Muscle layer of duodenum (tissue), 2 donors: ENCODE measurements around the gene DOCK10.

Source experiments
- H3K27ac ChIP-seq: one replicate; pipeline ENCODE4 v1.7.0; 2013; ENCODE audit warnings: mild to moderate bottlenecking, low read length
- H3K27me3 ChIP-seq: one replicate; pipeline ENCODE4 v1.7.0; 2013; ENCODE audit warnings: low read depth, mild to moderate bottlenecking, control low read depth, low read length
- H3K36me3 ChIP-seq, 2 donors: one replicate each; pipeline ENCODE4 v1.7.0; 2013; ENCODE audit warnings: low read length in 2 of 2, control low read depth in 1 of 2, mild to moderate bottlenecking in 1 of 2; ENCODE audit not compliant: insufficient read depth in 2 of 2, control insufficient read depth in 1 of 2
- H3K4me1 ChIP-seq, 2 donors: one replicate each; pipeline ENCODE4 v1.7.0; 2013; ENCODE audit warnings: low read length in 2 of 2, mild to moderate bottlenecking in 2 of 2, control low read depth in 1 of 2, moderate library complexity in 1 of 2; ENCODE audit not compliant: insufficient read depth in 2 of 2, control insufficient read depth in 1 of 2
- H3K4me3 ChIP-seq, 2 donors: one replicate each; pipeline ENCODE4 v1.7.0; 2013; ENCODE audit warnings: low read length in 2 of 2, low read depth in 1 of 2, mild to moderate bottlenecking in 1 of 2
- H3K9me3 ChIP-seq, 2 donors: one replicate each; pipeline ENCODE4 v1.7.0; 2013; ENCODE audit warnings: low read length in 2 of 2, control low read depth in 1 of 2, mild to moderate bottlenecking in 1 of 2; ENCODE audit not compliant: control insufficient read depth in 1 of 2
- donor health status: healthy.

The DOCK10 gene

GRCh38 chr2:224973112-224974016 is 68.9 kb downstream of the DOCK10 start:
- Histone ChIP-seq H3K4me3 (no peak overlapping the region), H3K27ac (no peak overlapping the region), H3K9me3 (no peaks in the 10 kb centered on the region), H3K27me3 (no peaks in the 10 kb centered on the region), H3K36me3 (no peaks in the 10 kb centered on the region), H3K4me1 (no peaks in the 10 kb centered on the region)

- Histone ChIP-seq H3K9me3 (no peaks in the 10 kb centered on the region), H3K36me3 (no peaks in the 10 kb centered on the region), H3K4me3 (no peak overlapping the region), H3K27ac (no peak overlapping the region), H3K27me3 (no peaks in the 10 kb centered on the region), H3K4me1 (no peaks in the 10 kb centered on the region)
Observed at GRCh38 chr2:224971214-224971613, 71.1 kb downstream of the DOCK10 start.

- H3K27me3 ChIP-seq, result no peaks in the 10 kb centered on the region
- H3K4me1 ChIP-seq, result no peaks in the 10 kb centered on the region
- no peak overlapping the region for H3K27ac ChIP-seq
Observed at GRCh38 chr2:224970311-224970710, 72.0 kb downstream of the DOCK10 start.

GRCh38 chr2:224969633-224970260 is 72.5 kb downstream of the DOCK10 start:
- Histone ChIP-seq H3K36me3 (no peaks in the 10 kb centered on the region), H3K27ac (no peak overlapping the region), H3K4me1 (no peaks in the 10 kb centered on the region), H3K4me3 (no peak overlapping the region), H3K27me3 (no peaks in the 10 kb centered on the region), H3K9me3 (no peaks in the 10 kb centered on the region)

More at GRCh38 chr2:224970311-224970710, 72.0 kb downstream of the DOCK10 start:
- H3K36me3 ChIP-seq, result no peaks in the 10 kb centered on the region
- H3K9me3 ChIP-seq, result no peaks in the 10 kb centered on the region
- no peak overlapping the region for H3K4me3 ChIP-seq

GRCh38 chr2:224969095-224969494 is 73.2 kb downstream of the DOCK10 start:
- Histone ChIP-seq H3K27me3 (no peaks in the 10 kb centered on the region), H3K4me1 (no peaks in the 10 kb centered on the region), H3K4me3 (no peak overlapping the region), H3K27ac (no peak overlapping the region), H3K36me3 (no peaks in the 10 kb centered on the region), H3K9me3 (no peaks in the 10 kb centered on the region)

GRCh38 chr2:224968051-224968450 is 74.2 kb downstream of the DOCK10 start:
- H3K4me1 ChIP-seq, result no peaks in the 10 kb centered on the region
- no peaks in the 10 kb centered on the region for H3K27me3 ChIP-seq
- H3K27ac ChIP-seq, result no peak overlapping the region
- no peak overlapping the region for H3K4me3 ChIP-seq
- H3K9me3 ChIP-seq, result no peaks in the 10 kb centered on the region
- no peaks in the 10 kb centered on the region for H3K36me3 ChIP-seq

GRCh38 chr2:224966613-224967012 is 75.7 kb downstream of the DOCK10 start:
- Histone ChIP-seq H3K4me3 (no peak overlapping the region), H3K36me3 (no peaks in the 10 kb centered on the region), H3K27ac (no peak overlapping the region), H3K9me3 (no peaks in the 10 kb centered on the region), H3K4me1 (no peaks in the 10 kb centered on the region), H3K27me3 (no peaks in the 10 kb centered on the region)

GRCh38 chr2:224959556-224959955 is 82.7 kb downstream of the DOCK10 start:
- Histone ChIP-seq H3K9me3 (no peaks in the 10 kb centered on the region), H3K4me1 (no peaks in the 10 kb centered on the region), H3K27ac (no peak overlapping the region), H3K27me3 (no peaks in the 10 kb centered on the region), H3K4me3 (no peak overlapping the region), H3K36me3 (no peaks in the 10 kb centered on the region)

GRCh38 chr2:224958873-224959272 is 83.4 kb downstream of the DOCK10 start:
- Histone ChIP-seq H3K36me3 (no peaks in the 10 kb centered on the region), H3K9me3 (no peaks in the 10 kb centered on the region), H3K27me3 (no peaks in the 10 kb centered on the region), H3K27ac (no peak overlapping the region), H3K4me3 (no peak overlapping the region), H3K4me1 (no peaks in the 10 kb centered on the region)

- Histone ChIP-seq H3K4me3 (no peak overlapping the region), H3K9me3 (no peaks in the 10 kb centered on the region), H3K36me3 (no peaks in the 10 kb centered on the region), H3K4me1 (peaks cover 0 to 3% of the 10 kb centered on the region in 2 donors), H3K27ac (no peak overlapping the region), H3K27me3 (no peaks in the 10 kb centered on the region)
Observed at GRCh38 chr2:224958462-224958857, 83.8 kb downstream of the DOCK10 start.

- H3K27ac ChIP-seq, result no peak overlapping the region
- no peak overlapping the region for H3K4me3 ChIP-seq
- H3K4me1 ChIP-seq, result peaks cover 0 to 4% of the 10 kb centered on the region in 2 donors
- H3K36me3 ChIP-seq, result no peaks in the 10 kb centered on the region
- no peaks in the 10 kb centered on the region for H3K27me3 ChIP-seq
- no peaks in the 10 kb centered on the region for H3K9me3 ChIP-seq
Observed at GRCh38 chr2:224957540-224958461, 84.5 kb downstream of the DOCK10 start.
